ENCODE measurements around the gene ANO8. TPM values are rescaled to one million over a fixed set of nuclear protein-coding genes. Genes with fewer than 3 reads are reported as not detected.
A peak's percentile ranks its signal among the peaks of the same experiment; 100 is the strongest.

The ANO8 gene
- total RNA-seq, 4 donors from 2014 or later, result 6.7 to 73.0 (median 10.3) TPM

GRCh38 chr19:17336872-17337674, 2.4 kb upstream of the ANO8 start, which contains the start of gene GTPBP3:
Gene GTPBP3, plus strand, starts transcription at chr19:17337553. Its CDS starts 59 bp downstream, at chr19:17337612.
- intact Hi-C loops (cut with DNase I; ENCODE audit: low total_unique reads) (no loop called here), in situ Hi-C loops (cut with MboI; ENCODE audit: low pct_ligation_motif_present in 1 of 4, low pct_unique_long_range_greater_than_20kb in 1 of 4, low sequenced_read_pairs in 3 of 4) (no loop called here)
- DNase-seq, result peak; percentile 97
- 0% methylated on average over 38 of the region's 41 CpGs; no CpG with 5 or more reads in 1 of the 2 donors for WGBS, 2 donors (ENCODE audit: low coverage in 1 of 2)
- H3K27ac ChIP-seq, result peak within 1 kb of the TSS; percentile 94 to 99 (median 98)
- H3K4me1 ChIP-seq, result peaks cover 16 to 47% (median 28%) of the 10 kb centered on the region in 4 donors
- H3K4me3 ChIP-seq, result peak within 1 kb of the TSS; percentile 49 to 93 (median 68)
- H3K36me3 ChIP-seq, result no peaks in the 10 kb centered on the region
- H3K27me3 ChIP-seq, result no peaks in the 10 kb centered on the region
- peak; percentile 53 to 79 (median 68) for TF ChIP-seq POLR2AphosphoS5 (IDR thresholded peaks at IDR 0.05)
- TF ChIP-seq EP300 (IDR thresholded peaks at IDR 0.05; ENCODE audit: low read depth), result no peak
- no peak for TF ChIP-seq CTCF (IDR thresholded peaks at IDR 0.05)
- peak; percentile 54 for TF ChIP-seq POLR2A (IDR thresholded peaks at IDR 0.05)
- no peaks in the 10 kb centered on the region for H3K9me3 ChIP-seq

- no peak for DNase-seq
- in situ Hi-C loops (cut with MboI; ENCODE audit: low pct_ligation_motif_present in 1 of 4, low pct_unique_long_range_greater_than_20kb in 1 of 4, low sequenced_read_pairs in 3 of 4), result no loop called here
- 46 to 60% methylated on average over 6 to 10 of the region's 10 CpGs for WGBS, 2 donors (ENCODE audit: low coverage in 1 of 2)
Observed at GRCh38 chr19:17335575-17335974, 920 bp upstream of the ANO8 start.

GRCh38 chr19:17333611-17334413, 843 bp downstream of the ANO8 start:
- Histone ChIP-seq H3K27me3 (peaks cover 20% of the 10 kb centered on the region), H3K27ac (peak overlapping the region; percentile 72 to 99 (median 80)), H3K4me1 (peaks cover 24 to 45% (median 33%) of the 10 kb centered on the region in 4 donors), H3K4me3 (peak overlapping the region; percentile 46 to 69 (median 62)), H3K36me3 (no peaks in the 10 kb centered on the region), H3K9me3 (no peaks in the 10 kb centered on the region)
- WGBS, 2 donors (ENCODE audit: low coverage in 1 of 2), result 47% methylated on average over 48 of the region's 52 CpGs; no CpG with 5 or more reads in 1 of the 2 donors
- TF ChIP-seq EP300 (IDR thresholded peaks at IDR 0.05; ENCODE audit: low read depth) (no peak), POLR2A (IDR thresholded peaks at IDR 0.05) (no peak), CTCF (IDR thresholded peaks at IDR 0.05) (no peak), POLR2AphosphoS5 (IDR thresholded peaks at IDR 0.05) (peak in 1 of 3 donors; percentile 9)
- in situ Hi-C loops (cut with MboI; ENCODE audit: low pct_ligation_motif_present in 1 of 4, low pct_unique_long_range_greater_than_20kb in 1 of 4, low sequenced_read_pairs in 3 of 4), result no loop called here
- intact Hi-C loops (cut with DNase I; ENCODE audit: low total_unique reads), result no loop called here
- DNase-seq, result peak; percentile 53

More at GRCh38 chr19:17335575-17335974, 920 bp upstream of the ANO8 start:
- Histone ChIP-seq H3K4me1 (peaks cover 16 to 44% (median 28%) of the 10 kb centered on the region in 4 donors), H3K36me3 (no peaks in the 10 kb centered on the region), H3K4me3 (peak overlapping the region in 1 of 4 donors; percentile 62), H3K27ac (peak overlapping the region; percentile 80 to 99 (median 88)), H3K9me3 (no peaks in the 10 kb centered on the region), H3K27me3 (peaks cover 2% of the 10 kb centered on the region)
- no peak for TF ChIP-seq POLR2A (IDR thresholded peaks at IDR 0.05)
- TF ChIP-seq CTCF (IDR thresholded peaks at IDR 0.05), result no peak
- no peak for TF ChIP-seq EP300 (IDR thresholded peaks at IDR 0.05; ENCODE audit: low read depth)
- TF ChIP-seq POLR2AphosphoS5 (IDR thresholded peaks at IDR 0.05), result no peak
- intact Hi-C loops (cut with DNase I; ENCODE audit: low total_unique reads), result no loop called here

Data from transverse colon (tissue), 4 donors.